ENCODE measurements around the gene TRPM4.

- peak in 2 of 3 donors; percentile 19 to 41 for TF ChIP-seq POLR2AphosphoS5 (IDR thresholded peaks at IDR 0.05)
- no peak for TF ChIP-seq POLR2A (IDR thresholded peaks at IDR 0.05)
These were observed 9.4 kb upstream of the TRPM4 start for GRCh38 chr19:49148044-49148682.
